ENCODE data around the gene AATK.
"Not testable (repeated sequence)": the region's sequence is repeated elsewhere in the genome, so short reads cannot be mapped to it uniquely, and the experiment has no call there.

Gene AATK

DNA sequence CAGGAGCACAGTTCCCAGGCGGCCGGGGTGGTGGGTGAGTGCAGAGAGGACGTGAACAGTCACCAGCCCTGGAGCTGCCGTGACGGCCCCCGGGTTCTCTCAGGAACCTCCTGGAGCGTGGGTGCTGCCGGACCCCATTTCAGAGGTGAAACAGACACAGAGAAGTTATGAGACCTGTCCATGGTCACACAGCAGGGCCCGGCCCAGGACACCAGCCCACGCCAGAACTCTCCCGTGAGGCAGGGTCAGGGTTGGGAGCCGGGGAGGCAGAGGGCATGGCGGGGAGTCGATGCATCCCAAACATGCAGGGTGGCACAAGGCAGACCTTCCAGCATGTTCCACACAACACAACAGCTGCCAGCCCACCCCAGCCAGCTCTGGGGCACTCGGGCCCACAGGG lies 4.5 kb downstream of the AATK start:
- FAIRE-seq, result no peak

DNA sequence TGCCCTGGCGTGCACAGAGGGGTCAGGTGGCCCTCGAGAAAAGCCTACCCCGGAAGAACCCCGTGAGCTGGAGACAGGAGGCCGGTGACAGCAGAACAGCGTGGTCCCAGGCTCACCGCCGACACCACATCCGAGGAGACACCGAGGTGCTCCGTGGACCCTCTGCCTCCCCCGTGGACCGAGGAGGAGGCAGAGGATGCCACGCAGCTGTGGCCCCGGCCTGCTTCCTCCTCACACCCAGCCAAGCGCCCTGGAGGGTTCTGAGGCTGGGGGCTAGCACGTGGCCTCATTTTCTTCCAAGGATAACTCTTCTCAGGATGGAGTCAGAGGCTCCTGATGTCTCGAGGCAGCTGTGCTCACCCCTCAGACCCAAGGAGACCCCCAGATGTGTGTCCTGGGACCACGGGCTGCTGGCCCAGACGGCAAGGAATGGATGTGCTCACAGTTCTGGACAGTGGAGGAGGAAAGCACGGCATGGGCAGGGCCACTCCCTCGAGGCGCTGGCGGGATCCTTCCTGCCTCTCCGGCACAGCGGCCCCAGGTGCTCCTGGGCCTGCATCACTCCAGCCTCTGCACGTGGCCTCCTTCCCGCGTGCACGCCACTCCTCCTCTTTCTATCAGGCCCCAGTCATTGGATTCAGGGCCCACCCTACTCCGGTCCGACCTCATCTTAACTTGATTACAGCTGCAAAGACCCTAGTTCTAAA lies 5.1 kb downstream of the AATK start:
- no peak for FAIRE-seq

- no peak for FAIRE-seq
Observed at GRCh38 chr17:81160306-81160705, 5.7 kb downstream of the AATK start.

DNA sequence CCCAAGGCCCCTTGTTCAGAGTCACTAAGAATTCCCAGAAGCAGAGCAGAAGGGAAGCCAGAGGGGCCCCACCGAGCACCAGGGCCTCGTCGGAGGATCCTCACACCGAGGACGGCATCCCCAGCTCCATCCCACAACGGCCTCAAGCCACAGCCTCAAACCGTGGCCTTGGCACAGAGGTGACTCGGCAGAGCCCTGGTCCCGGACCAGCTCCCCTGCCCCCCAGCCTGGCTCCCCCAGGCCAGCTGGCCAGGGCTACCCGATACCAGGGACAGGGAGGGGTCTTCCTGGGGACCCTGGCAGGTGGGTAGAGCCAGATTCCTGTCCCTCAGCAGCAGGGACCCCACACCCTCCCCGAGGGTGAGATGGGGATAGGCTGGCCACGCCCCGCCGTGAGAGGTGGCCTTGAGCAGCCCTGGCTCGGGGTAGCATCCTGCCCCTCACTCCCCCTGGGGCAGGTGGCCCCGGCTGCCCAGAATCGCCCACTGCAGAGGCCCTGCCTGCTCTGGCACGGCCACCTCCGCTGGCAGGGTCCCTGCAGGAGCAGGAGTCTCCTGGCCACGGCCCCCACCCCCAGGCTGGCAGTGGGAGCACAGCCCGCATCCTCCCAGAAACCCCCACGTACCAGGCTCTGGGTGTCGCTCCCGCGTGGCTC lies 6.3 kb downstream of the AATK start:
- no peak for FAIRE-seq

DNA sequence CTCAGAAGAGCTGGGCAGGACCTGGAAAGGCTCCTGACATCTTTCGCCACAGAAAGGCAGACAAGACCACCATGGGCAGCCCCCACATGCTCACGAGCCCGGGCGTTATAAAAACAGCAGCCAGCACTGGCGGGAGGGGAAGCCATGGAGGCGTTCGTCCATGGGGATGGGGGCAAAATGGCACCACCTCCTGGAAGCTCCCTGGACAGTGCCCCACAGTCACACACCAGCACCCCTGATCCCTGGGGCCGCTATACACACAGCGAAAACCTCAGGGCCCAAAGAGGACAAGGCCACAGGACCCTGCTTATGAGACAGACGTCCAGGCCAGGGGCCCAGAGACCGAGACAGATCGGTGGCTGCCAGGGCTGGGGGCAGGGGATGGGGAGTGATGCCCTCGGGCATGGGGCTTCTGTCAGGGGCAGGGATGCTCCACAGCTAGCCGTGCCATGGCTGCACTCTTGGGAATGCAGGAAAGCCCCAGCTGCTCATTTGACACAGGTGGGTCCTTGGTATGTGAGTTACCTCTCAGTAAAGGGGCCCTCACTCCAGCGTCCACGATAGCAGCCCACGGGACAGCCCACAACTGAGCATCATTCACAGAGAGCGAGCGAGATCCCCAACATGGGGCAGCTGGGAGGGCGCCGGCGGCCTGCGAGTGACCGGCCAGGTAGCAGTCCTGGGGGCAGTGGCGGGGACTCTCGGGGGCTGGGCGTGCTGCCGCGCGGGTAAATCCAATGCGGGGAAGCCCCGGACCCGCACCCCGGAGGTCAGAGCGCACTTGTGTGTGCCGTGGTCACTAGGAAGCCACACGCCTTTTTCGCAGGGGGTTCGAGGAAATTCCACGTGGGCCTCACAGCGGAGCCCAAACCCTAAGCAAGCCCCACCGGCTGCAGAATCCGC lies 7.1 kb downstream of the AATK start:
- FAIRE-seq, result no peak

GRCh38 chr17:81157848-81158687 lies 8.0 kb downstream of the AATK start:
- FAIRE-seq, result no peak

GRCh38 chr17:81156866-81157805 lies 8.9 kb downstream of the AATK start:
- FAIRE-seq, result no peak

GRCh38 chr17:81154961-81155360 lies 11.1 kb downstream of the AATK start:
- no peak for FAIRE-seq

DNA sequence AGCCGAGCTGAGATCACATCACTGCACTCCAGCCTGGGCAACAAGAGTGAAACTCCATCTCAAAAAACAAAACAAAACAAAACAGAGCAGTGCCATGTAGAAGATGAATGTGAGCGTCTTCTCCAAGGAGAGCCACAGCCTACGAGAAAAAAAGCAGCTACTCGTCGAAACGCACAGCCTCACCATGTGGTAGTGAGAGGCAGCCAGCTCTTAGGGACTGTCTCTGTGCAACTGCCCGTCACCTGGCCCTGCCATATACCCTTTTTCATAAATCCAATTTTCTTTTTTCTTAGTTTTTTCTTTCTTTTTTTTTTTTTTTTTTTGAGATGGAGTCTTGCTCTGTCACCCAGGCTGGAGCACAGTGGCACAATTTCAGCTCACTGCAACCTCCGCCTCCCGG lies 12.0 kb downstream of the AATK start:
- FAIRE-seq, result not testable (repeated sequence)

DNA sequence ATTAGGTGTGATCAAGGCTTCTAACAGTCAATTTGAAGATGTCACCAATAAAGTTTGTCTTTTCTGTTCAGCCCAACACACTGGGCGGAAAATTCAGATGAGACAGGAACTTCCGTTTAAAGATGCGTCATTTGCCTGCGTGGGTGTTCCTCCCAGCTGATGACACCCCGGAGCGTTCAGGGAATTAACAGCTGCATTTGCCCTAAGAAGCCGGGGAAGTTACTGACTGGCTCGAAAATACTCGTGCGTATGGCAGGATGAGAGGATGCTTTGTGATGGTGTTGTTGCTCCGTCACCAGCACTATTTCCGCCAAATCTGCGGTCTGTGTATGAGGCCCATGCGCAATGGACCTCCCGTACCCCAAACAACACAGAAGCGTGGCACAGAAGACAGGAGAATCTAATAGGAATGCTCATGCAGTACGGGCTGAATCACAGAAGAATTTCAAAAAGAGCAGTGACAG lies 12.6 kb downstream of the AATK start:
- no peak for FAIRE-seq

GRCh38 chr17:81152288-81152828 lies 13.7 kb downstream of the AATK start:
- FAIRE-seq, result no peak

GRCh38 chr17:81151278-81151677 lies 14.7 kb downstream of the AATK start:
- no peak for FAIRE-seq

GRCh38 chr17:81150377-81151077 lies 15.5 kb downstream of the AATK start:
- FAIRE-seq, result no peak

DNA sequence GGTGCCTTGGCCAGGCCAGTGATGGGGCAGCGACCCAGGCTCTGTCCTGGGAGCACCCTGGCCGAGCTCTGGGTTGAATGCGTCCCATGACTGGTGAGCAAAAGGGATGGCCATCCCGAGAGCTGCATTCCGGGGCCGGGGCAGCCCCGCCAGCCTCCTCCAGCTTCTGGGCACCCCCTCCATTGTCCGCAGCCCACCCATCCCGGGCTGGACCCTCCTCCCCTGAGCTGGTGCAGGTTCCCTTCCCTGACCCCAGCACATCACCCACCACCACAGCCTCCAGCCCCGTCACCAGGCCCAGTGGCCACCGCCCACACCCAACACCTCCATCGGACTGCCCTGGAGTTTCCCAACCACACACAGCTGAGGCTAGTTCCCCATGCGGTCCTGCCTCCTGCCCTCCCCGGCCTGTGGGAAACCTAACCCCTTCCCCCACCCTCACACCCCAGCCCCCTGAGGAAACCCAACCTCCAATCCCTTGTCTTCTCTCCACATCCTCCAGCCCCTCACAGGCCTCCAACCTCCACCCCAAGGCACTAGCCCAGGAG lies 17.0 kb downstream of the AATK start:
- no peak for FAIRE-seq

DNA sequence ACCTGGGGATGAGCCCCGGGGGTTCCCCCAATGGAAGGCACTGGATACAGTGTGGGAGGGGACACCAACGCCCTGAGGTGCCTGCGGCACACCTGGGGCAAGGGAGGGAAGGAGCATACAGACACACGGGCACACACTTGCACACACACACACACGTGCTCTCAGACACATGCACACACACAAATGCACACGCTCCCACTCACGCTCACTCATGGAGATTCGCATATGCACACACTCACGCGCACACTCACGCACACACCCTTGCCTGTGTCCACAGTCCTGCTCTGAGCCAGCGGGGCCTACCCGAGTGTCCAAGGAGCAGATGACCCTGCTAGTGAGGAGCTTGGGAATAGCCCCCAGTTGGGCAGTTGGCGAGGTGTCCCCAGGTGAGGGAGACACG lies 17.4 kb downstream of the AATK start:
- no peak for FAIRE-seq

- FAIRE-seq, result no peak
Observed at GRCh38 chr17:81147701-81148100, 18.3 kb downstream of the AATK start.

DNA sequence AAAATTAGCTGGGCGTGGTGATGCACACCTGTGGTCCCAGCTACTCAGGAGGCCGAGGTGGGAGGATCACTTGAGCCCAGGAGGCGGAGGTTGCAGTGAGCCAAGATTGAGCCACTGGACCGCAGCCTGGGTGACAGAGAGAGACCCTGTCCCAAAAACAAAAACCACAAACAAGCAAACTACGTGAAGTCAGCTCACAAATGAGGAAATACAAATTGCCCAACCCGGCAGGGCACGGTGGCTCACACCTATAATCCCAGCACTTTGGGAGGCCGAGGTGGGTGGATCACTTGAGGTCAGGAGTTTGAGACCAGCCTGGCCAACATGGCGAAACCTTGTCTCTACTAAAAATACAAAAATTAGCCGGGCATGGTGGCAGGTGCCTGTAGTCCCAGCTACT lies 19.8 kb downstream of the AATK start:
- FAIRE-seq, result not testable (repeated sequence)

- FAIRE-seq, result no peak
Observed at GRCh38 chr17:81144423-81144781, 21.6 kb downstream of the AATK start.

GRCh38 chr17:81143717-81144422 lies 22.2 kb downstream of the AATK start:
- FAIRE-seq, result no peak

GRCh38 chr17:81143200-81143527 lies 22.9 kb downstream of the AATK start:
- no peak for FAIRE-seq

Data from A204.1 (cell line).